Breast epithelium (tissue), 4 donors: Measurements from ENCODE around the gene OR6Y1. TPM values are rescaled to one million over a fixed set of nuclear protein-coding genes. Genes with fewer than 3 reads are reported as not detected.

ENCODE experiments used
- DNase-seq, 2 donors: peaks; one replicate each; pipeline ENCODE4 v3.0.0-alpha.2; 2019; ENCODE audit warnings: low spot score in 2 of 2
- H3K27ac ChIP-seq, 2 donors: fragments of 200-600 bp; sonication (generic) in 1 of 2; one replicate each; pipeline ENCODE4 v1.5.1; 2016 to 2019; ENCODE audit warnings: mild to moderate bottlenecking in 1 of 2
- H3K27me3 ChIP-seq, 2 donors: fragments of 200-600 bp; sonication (generic) in 1 of 2; one replicate each; pipeline versions ENCODE4 v1.5.1 to v1.6.0; 2017 to 2019; ENCODE audit warnings: control low read depth in 1 of 2, mild to moderate bottlenecking in 1 of 2
- H3K36me3 ChIP-seq: fragments of 200-600 bp; one replicate; pipeline ENCODE4 v1.5.1; 2019
- H3K4me1 ChIP-seq, 2 donors: fragments of 200-600 bp; sonication (generic); one replicate each; pipeline ENCODE4 v1.5.1; 2016 to 2019; ENCODE audit warnings: control low read depth in 1 of 2
- H3K4me3 ChIP-seq, 3 donors: fragments of 200-600 bp; sonication (generic); 1 replicate in 2 of 3; 2 replicates in 1 of 3; pipeline ENCODE4 v1.5.1; 2016 to 2019; ENCODE audit warnings: mild to moderate bottlenecking in 3 of 3, moderate library complexity in 2 of 3
- H3K9me3 ChIP-seq, 2 donors: fragments of 200-600 bp; sonication (generic) in 1 of 2; one replicate each; pipeline ENCODE4 v1.5.1; 2016 to 2019; ENCODE audit warnings: control low read depth in 1 of 2
- CTCF ChIP-seq, 3 donors: fragments of 450-650 bp; IDR thresholded peaks; one replicate each; pipeline ENCODE4 v1.5.1; 2016 to 2017; ENCODE audit warnings: antibody characterized with exemption in 3 of 3, mild to moderate bottlenecking in 3 of 3, moderate library complexity in 3 of 3
- POLR2A ChIP-seq: fragments of 450-650 bp; IDR thresholded peaks from one replicate; pipeline ENCODE4 v1.6.1; 2016; ENCODE audit warnings: antibody characterized with exemption, mild to moderate bottlenecking, moderate library complexity
- POLR2AphosphoS5 ChIP-seq, 3 donors: sonication (generic); formaldehyde crosslinking; IDR thresholded peaks; one replicate each; pipeline ENCODE4 v1.6.1; 2017; ENCODE audit warnings: antibody characterized with exemption in 3 of 3
- intact Hi-C: fragments of 100-400 bp; cut with DNase I; formaldehyde crosslinking; loops from one replicate; pipeline ENCODE4 v1.15.1; 2023; ENCODE audit warnings: low total_unique reads
- total RNA-seq, 3 donors: library from RNA; depleted of rRNA; stranded (reverse); fragments of >200 nt; gene quantifications; one replicate each; pipeline ENCODE4 v1.1.0, GENCODE V29; 2016

The OR6Y1 gene
- total RNA-seq, 3 donors from 2014 or later: not detected

- no peak overlapping the region for H3K27ac ChIP-seq
- no peak overlapping the region for H3K4me3 ChIP-seq
- no peaks in the 10 kb centered on the region for H3K9me3 ChIP-seq
- no peaks in the 10 kb centered on the region for H3K36me3 ChIP-seq
- no peaks in the 10 kb centered on the region for H3K27me3 ChIP-seq
- no peak for TF ChIP-seq POLR2A
- no peak for TF ChIP-seq CTCF (IDR thresholded peaks at IDR 0.05)
- intact Hi-C loops: no loop called here
- no peaks in the 10 kb centered on the region for H3K4me1 ChIP-seq
- DNase-seq: no peak
Observed at GRCh38 chr1:158577561-158577960, 23.4 kb upstream of the OR6Y1 start.

DNA sequence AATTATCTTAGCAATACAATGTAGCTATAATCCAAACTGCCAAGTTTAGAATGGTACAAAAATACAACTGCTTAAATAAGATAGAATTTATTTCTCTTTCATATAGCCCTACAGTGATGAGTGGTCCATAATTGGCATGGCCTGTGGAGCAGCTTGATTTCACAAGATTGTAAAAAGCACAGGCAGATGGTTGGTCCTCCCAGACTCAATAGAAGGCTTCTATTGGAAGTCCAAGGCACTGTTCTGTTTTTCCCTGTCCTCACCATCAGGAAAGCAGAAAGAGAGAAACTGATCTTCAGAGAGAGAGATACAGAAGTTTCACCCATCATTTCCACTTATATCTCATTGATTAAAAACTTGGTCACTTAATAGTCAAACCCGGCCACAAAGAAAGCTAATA, 18.0 kb upstream of the OR6Y1 start:
- Histone ChIP-seq H3K27ac (no peak overlapping the region), H3K27me3 (peaks cover 0 to 4% of the 10 kb centered on the region in 2 donors), H3K36me3 (no peaks in the 10 kb centered on the region), H3K4me3 (no peak overlapping the region), H3K9me3 (no peaks in the 10 kb centered on the region), H3K4me1 (no peaks in the 10 kb centered on the region)
- intact Hi-C loops: no loop called here
- DNase-seq: no peak
- no peak for TF ChIP-seq POLR2A
- no peak for TF ChIP-seq CTCF (IDR thresholded peaks at IDR 0.05)
- TF ChIP-seq POLR2AphosphoS5 (IDR thresholded peaks at IDR 0.05): no peak

GRCh38 chr1:158570480-158570879, 16.3 kb upstream of the OR6Y1 start, which contains the start of gene OR6P1:
OR6P1 (minus strand) TSS chr1:158570580; CDS start chr1:158563604, 6,976 bp downstream.
- Histone ChIP-seq H3K4me3 (no peak within 1 kb of the TSS), H3K27me3 (peaks cover 0 to 4% of the 10 kb centered on the region in 2 donors), H3K9me3 (no peaks in the 10 kb centered on the region), H3K27ac (no peak within 1 kb of the TSS), H3K36me3 (no peaks in the 10 kb centered on the region), H3K4me1 (no peaks in the 10 kb centered on the region)
- no peak for DNase-seq
- intact Hi-C loops: no loop called here
- no peak for TF ChIP-seq POLR2AphosphoS5 (IDR thresholded peaks at IDR 0.05)
- TF ChIP-seq CTCF (IDR thresholded peaks at IDR 0.05): no peak
- no peak for TF ChIP-seq POLR2A

DNA sequence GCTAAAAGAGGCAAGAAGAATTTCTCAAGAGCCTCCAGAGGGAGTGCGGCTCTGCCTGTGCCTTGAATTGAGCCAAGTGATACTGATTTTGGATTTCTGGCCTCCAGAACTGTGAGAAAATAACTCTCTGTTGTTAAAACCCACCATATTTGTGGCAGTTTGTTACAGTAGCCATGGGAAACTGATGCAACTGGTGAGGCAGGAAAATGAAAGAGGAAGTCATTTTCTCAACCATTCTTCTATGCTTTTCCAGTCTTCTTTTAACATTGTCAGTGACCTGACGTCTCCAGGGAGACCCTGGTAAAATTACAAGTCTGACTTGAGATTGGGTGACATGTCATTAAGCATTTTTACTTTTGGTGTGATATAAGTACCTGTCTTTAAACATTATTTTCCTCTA, 10.4 kb upstream of the OR6Y1 start:
- intact Hi-C loops: no loop called here
- no peaks in the 10 kb centered on the region for H3K4me1 ChIP-seq
- no peak overlapping the region for H3K4me3 ChIP-seq
- H3K9me3 ChIP-seq: no peaks in the 10 kb centered on the region
- H3K27me3 ChIP-seq: no peaks in the 10 kb centered on the region
- H3K27ac ChIP-seq: no peak overlapping the region
- no peaks in the 10 kb centered on the region for H3K36me3 ChIP-seq
- TF ChIP-seq POLR2AphosphoS5 (IDR thresholded peaks at IDR 0.05): no peak
- no peak for TF ChIP-seq CTCF (IDR thresholded peaks at IDR 0.05)
- TF ChIP-seq POLR2A: no peak
- DNase-seq: no peak

GRCh38 chr1:158563853-158564252, 9.6 kb upstream of the OR6Y1 start:
- H3K36me3 ChIP-seq: no peaks in the 10 kb centered on the region
- H3K4me1 ChIP-seq: no peaks in the 10 kb centered on the region
- H3K27me3 ChIP-seq: no peaks in the 10 kb centered on the region
- DNase-seq: no peak
- H3K4me3 ChIP-seq: no peak overlapping the region
- intact Hi-C loops: no loop called here
- TF ChIP-seq CTCF (IDR thresholded peaks at IDR 0.05): no peak
- no peaks in the 10 kb centered on the region for H3K9me3 ChIP-seq
- H3K27ac ChIP-seq: no peak overlapping the region
